ENCODE measurements around the gene COMMD1. TPM values are rescaled to one million over a fixed set of nuclear protein-coding genes. Genes with fewer than 3 reads are reported as not detected.

COMMD1 gene
- total RNA-seq, 4 donors from 2014 or later: 51.8 to 78.6 (median 58.3) TPM

- H3K27ac ChIP-seq: no peak overlapping the region
- DNase-seq: no peak
- no peaks in the 10 kb centered on the region for H3K27me3 ChIP-seq
- in situ Hi-C loops (cut with MboI; ENCODE audit: low sequenced_read_pairs in 4 of 4) (no loop called here), intact Hi-C loops (cut with DNase I; ENCODE audit: low total_unique reads) (no loop called here)
- no peaks in the 10 kb centered on the region for H3K36me3 ChIP-seq
- TF ChIP-seq POLR2A (IDR thresholded peaks at IDR 0.05): no peak
- TF ChIP-seq CTCF (IDR thresholded peaks at IDR 0.05 in 4 of 5, conservative IDR thresholded peaks at IDR 0.05 in 1 of 5): no peak
- peaks cover 4 to 11% of the 10 kb centered on the region in 2 donors for H3K4me1 ChIP-seq
- H3K4me3 ChIP-seq: no peak overlapping the region
- no peaks in the 10 kb centered on the region for H3K9me3 ChIP-seq
- no peak for ATAC-seq
These were observed 242.3 kb downstream of the COMMD1 start for GRCh38 chr2:62147610-62148301.

GRCh38 chr2:62149708-62150107 lies 244.2 kb downstream of the COMMD1 start:
- Histone ChIP-seq H3K4me1 (peaks cover 4 to 11% of the 10 kb centered on the region in 2 donors), H3K9me3 (no peaks in the 10 kb centered on the region), H3K36me3 (no peaks in the 10 kb centered on the region), H3K4me3 (no peak overlapping the region), H3K27me3 (no peaks in the 10 kb centered on the region), H3K27ac (no peak overlapping the region)
- in situ Hi-C loops (cut with MboI; ENCODE audit: low sequenced_read_pairs in 4 of 4): no loop called here
- TF ChIP-seq POLR2A (IDR thresholded peaks at IDR 0.05) (no peak), CTCF (IDR thresholded peaks at IDR 0.05 in 4 of 5, conservative IDR thresholded peaks at IDR 0.05 in 1 of 5) (no peak)
- ATAC-seq (no peak), DNase-seq (no peak)
- intact Hi-C loops (cut with DNase I; ENCODE audit: low total_unique reads): no loop called here

- no peak for DNase-seq
- Histone ChIP-seq H3K4me3 (no peak overlapping the region), H3K27me3 (no peaks in the 10 kb centered on the region), H3K4me1 (peaks cover 4 to 11% of the 10 kb centered on the region in 2 donors), H3K9me3 (no peaks in the 10 kb centered on the region), H3K36me3 (no peaks in the 10 kb centered on the region), H3K27ac (peak overlapping the region; percentile 17 to 55 (median 28))
- no peak for ATAC-seq
- in situ Hi-C loops (cut with MboI; ENCODE audit: low sequenced_read_pairs in 4 of 4): no loop called here
- intact Hi-C loops (cut with DNase I; ENCODE audit: low total_unique reads): no loop called here
- TF ChIP-seq POLR2A (IDR thresholded peaks at IDR 0.05): no peak
- no peak for TF ChIP-seq CTCF (IDR thresholded peaks at IDR 0.05 in 4 of 5, conservative IDR thresholded peaks at IDR 0.05 in 1 of 5)
These were observed 245.3 kb downstream of the COMMD1 start for GRCh38 chr2:62150597-62151305.

GRCh38 chr2:62151306-62151638 lies 245.8 kb downstream of the COMMD1 start:
- no peak for ATAC-seq

More at GRCh38 chr2:62151306-62151638, 245.8 kb downstream of the COMMD1 start:
- peak overlapping the region; percentile 17 to 55 (median 28) for H3K27ac ChIP-seq
- H3K36me3 ChIP-seq: no peaks in the 10 kb centered on the region
- in situ Hi-C loops (cut with MboI; ENCODE audit: low sequenced_read_pairs in 4 of 4): no loop called here
- no peak for DNase-seq
- peaks cover 4 to 11% of the 10 kb centered on the region in 2 donors for H3K4me1 ChIP-seq
- H3K27me3 ChIP-seq: no peaks in the 10 kb centered on the region
- TF ChIP-seq POLR2A (IDR thresholded peaks at IDR 0.05) (no peak), CTCF (IDR thresholded peaks at IDR 0.05 in 4 of 5, conservative IDR thresholded peaks at IDR 0.05 in 1 of 5) (no peak)
- intact Hi-C loops (cut with DNase I; ENCODE audit: low total_unique reads): no loop called here
- no peaks in the 10 kb centered on the region for H3K9me3 ChIP-seq
- no peak overlapping the region for H3K4me3 ChIP-seq

All from gastrocnemius medialis (tissue), 4 donors.